AG10803 (cell line): ENCODE results near the gene GCHFR.
A peak's percentile ranks its signal among the peaks of the same experiment; 100 is the strongest.

Experiments used
- DNase-seq: peaks from one replicate; pipeline ENCODE4 v3.0.0; 2010; ENCODE audit warnings: low read depth
- H3K4me3 ChIP-seq: 2 replicates; pipeline ENCODE4 v1.5.1; 2011; ENCODE audit warnings: mild to moderate bottlenecking, low read length, control low read depth
- TF ChIP-seq, protein P1 (sequence below): conservative IDR thresholded peaks from 2 replicates; pipeline ENCODE4 v1.5.1; 2011; ENCODE audit warnings: mild to moderate bottlenecking, low read length, control low read depth, inconsistent platforms

Gene GCHFR

DNA sequence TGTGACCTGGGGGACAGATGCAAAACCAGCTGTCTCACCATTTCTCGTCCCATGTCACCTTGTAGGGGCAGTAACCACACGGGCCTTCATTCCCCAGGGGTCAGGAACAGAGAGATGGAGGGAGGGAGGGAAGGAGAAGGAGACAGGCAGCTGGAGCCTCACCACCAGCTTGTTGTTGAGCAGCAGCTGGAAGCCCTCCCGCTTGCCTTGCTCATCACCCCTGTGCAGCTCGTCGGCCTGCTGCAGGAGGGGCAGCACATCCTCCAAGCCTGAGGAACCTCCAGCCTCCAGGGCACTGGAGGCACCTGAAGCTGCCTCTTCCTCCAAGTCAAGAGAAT lies 19.1 kb upstream of the GCHFR start:
- DNase-seq = no peak
- no peak overlapping the region for H3K4me3 ChIP-seq
- TF ChIP-seq, protein P1, sequence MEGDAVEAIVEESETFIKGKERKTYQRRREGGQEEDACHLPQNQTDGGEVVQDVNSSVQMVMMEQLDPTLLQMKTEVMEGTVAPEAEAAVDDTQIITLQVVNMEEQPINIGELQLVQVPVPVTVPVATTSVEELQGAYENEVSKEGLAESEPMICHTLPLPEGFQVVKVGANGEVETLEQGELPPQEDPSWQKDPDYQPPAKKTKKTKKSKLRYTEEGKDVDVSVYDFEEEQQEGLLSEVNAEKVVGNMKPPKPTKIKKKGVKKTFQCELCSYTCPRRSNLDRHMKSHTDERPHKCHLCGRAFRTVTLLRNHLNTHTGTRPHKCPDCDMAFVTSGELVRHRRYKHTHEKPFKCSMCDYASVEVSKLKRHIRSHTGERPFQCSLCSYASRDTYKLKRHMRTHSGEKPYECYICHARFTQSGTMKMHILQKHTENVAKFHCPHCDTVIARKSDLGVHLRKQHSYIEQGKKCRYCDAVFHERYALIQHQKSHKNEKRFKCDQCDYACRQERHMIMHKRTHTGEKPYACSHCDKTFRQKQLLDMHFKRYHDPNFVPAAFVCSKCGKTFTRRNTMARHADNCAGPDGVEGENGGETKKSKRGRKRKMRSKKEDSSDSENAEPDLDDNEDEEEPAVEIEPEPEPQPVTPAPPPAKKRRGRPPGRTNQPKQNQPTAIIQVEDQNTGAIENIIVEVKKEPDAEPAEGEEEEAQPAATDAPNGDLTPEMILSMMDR = no peak

GRCh38 chr15:40746916-40747418 lies 16.9 kb upstream of the GCHFR start:
- peak; percentile 72 for DNase-seq
- TF ChIP-seq, protein P1 = no peak
- H3K4me3 ChIP-seq = no peak overlapping the region

GRCh38 chr15:40747685-40748631 lies 15.9 kb upstream of the GCHFR start:
- TF ChIP-seq, protein P1 = no peak
- DNase-seq = no peak
- no peak overlapping the region for H3K4me3 ChIP-seq

GRCh38 chr15:40749151-40749630 lies 14.7 kb upstream of the GCHFR start:
- no peak for DNase-seq
- H3K4me3 ChIP-seq = no peak overlapping the region
- TF ChIP-seq, protein P1 = no peak

DNA sequence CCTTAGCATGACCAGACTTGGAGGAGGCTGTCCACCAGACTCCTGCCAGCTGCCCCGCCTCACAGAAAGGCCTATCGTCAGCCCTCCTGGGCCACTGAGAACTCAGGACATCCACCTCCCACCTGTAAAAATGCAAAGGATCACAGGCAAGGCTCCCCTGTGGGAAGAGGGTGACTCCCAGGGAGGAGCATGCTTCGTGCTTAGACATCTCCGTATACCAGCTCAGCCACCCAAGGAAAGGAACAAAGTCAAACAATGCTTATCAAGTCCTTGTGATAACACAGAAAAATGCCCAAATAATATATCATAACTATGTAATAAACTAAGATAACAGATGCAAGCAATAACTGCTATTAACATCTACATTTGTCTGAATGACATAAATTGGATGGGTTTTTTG lies 13.0 kb upstream of the GCHFR start:
- TF ChIP-seq, protein P1 = no peak
- no peak overlapping the region for H3K4me3 ChIP-seq
- DNase-seq = no peak

GRCh38 chr15:40751745-40752144 lies 12.1 kb upstream of the GCHFR start:
- DNase-seq = no peak
- TF ChIP-seq, protein P1 = no peak
- H3K4me3 ChIP-seq = no peak overlapping the region

GRCh38 chr15:40754574-40754882 lies 9.3 kb upstream of the GCHFR start:
- DNase-seq = peak; percentile 15
- H3K4me3 ChIP-seq = peak overlapping the region; percentile 93
- TF ChIP-seq, protein P1 = no peak
